Measurements from ENCODE around the gene SREK1IP1. TPM values are rescaled to one million over a fixed set of nuclear protein-coding genes. Genes with fewer than 3 reads are reported as not detected.

Gene SREK1IP1
- total and polyA plus RNA-seq, 8 donors = 2.3 to 43.2 (median 22.6) TPM

DNA sequence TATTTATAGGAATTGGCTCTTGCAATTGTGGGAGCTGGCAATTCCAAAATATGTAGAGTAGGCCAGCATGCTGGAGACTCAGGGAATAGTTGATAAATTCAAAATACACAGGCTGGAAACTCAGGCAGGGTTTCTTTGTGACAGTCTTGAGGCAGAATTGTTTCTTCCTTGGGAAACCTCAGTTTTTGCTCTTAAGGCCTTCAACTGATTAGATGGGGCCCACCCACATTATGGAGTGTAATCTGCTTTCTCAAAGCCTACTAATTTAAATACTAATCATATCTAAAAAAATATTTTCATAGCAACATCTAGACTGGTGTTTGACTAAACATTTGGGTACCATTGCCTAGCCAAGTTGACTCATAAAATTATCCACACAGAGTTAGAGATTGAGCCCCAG lies 27.8 kb upstream of the SREK1IP1 start:
- TF ChIP-seq, protein P1, sequence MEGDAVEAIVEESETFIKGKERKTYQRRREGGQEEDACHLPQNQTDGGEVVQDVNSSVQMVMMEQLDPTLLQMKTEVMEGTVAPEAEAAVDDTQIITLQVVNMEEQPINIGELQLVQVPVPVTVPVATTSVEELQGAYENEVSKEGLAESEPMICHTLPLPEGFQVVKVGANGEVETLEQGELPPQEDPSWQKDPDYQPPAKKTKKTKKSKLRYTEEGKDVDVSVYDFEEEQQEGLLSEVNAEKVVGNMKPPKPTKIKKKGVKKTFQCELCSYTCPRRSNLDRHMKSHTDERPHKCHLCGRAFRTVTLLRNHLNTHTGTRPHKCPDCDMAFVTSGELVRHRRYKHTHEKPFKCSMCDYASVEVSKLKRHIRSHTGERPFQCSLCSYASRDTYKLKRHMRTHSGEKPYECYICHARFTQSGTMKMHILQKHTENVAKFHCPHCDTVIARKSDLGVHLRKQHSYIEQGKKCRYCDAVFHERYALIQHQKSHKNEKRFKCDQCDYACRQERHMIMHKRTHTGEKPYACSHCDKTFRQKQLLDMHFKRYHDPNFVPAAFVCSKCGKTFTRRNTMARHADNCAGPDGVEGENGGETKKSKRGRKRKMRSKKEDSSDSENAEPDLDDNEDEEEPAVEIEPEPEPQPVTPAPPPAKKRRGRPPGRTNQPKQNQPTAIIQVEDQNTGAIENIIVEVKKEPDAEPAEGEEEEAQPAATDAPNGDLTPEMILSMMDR (IDR thresholded peaks at IDR 0.05) = no peak
- no peak for TF ChIP-seq POLR2AphosphoS5 (IDR thresholded peaks at IDR 0.05)
- no peak for TF ChIP-seq EP300 (IDR thresholded peaks at IDR 0.05)
- TF ChIP-seq POLR2A (IDR thresholded peaks at IDR 0.05) = no peak
- Histone ChIP-seq H3K27me3 (no peaks in the 10 kb centered on the region), H3K9me3 (no peaks in the 10 kb centered on the region), H3K27ac (no peak overlapping the region), H3K4me1 (peaks cover 5 to 15% (median 7%) of the 10 kb centered on the region in 4 donors), H3K36me3 (peaks cover 0 to 15% (median 3%) of the 10 kb centered on the region in 4 donors), H3K4me3 (no peak overlapping the region)
- no peak for DNase-seq
- intact Hi-C loops (cut with DNase I; ENCODE audit: low total_unique reads) = no loop called here

DNA sequence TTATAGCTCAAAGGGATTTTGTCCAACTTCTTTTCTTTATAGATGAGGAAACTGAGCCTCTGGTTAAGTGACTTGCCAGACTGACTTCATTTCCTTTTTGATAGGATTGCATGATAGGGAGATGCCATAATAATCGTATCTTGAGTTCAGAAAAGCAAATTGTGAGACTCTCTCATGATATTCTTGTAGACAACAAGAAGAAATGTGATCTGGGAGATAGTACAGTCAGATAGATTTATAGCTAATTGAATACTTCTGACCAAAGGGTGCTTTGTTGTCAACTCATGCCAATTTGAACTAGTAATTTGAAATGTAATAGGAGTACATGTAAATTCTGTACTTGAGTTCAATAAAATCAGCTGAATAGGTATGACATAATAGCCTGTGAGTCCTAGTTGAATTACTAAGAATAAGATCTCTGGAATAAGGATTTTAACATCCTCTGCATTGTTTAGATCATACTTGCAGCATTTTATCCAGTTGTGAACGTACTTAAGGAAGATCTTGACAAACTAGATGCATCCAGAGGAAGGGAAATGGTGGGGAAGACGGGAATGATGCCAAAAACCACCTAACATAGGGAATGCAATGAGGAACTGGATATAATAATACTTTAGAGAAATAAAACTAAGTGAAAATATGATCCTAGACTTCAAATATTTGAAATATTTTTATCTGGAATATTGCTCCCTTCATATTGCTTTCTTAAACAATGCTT lies 25.7 kb upstream of the SREK1IP1 start:
- Histone ChIP-seq H3K4me1 (peaks cover 5 to 15% (median 7%) of the 10 kb centered on the region in 4 donors), H3K9me3 (no peaks in the 10 kb centered on the region), H3K27ac (no peak overlapping the region), H3K4me3 (no peak overlapping the region), H3K27me3 (no peaks in the 10 kb centered on the region), H3K36me3 (peaks cover 0 to 9% (median 2%) of the 10 kb centered on the region in 4 donors)
- intact Hi-C loops (cut with DNase I; ENCODE audit: low total_unique reads) = no loop called here
- 57 to 72% (median 58%) methylated on average over 3 of the region's 3 CpGs for WGBS, 5 donors
- no peak for DNase-seq
- no peak for TF ChIP-seq EP300 (IDR thresholded peaks at IDR 0.05)

DNA sequence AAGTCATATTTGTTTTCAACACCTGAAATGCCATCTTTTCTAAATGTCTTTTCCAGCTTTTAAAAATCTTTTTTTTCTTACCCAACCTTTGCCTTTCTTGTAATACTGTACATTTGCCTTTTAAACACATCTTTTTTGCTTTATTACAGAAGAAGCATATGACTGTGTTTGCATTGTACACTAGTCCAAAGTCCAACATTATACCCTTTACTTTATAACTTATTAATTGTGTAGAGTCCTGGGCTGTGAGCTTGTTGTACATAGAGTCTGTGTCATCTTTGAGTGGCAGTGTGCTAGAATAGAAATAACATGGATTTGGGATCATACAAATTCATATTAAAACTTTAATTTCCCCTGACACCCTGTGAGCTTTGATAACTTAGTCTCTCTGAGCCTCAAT lies 24.0 kb upstream of the SREK1IP1 start:
- TF ChIP-seq EP300 (IDR thresholded peaks at IDR 0.05) (no peak), POLR2AphosphoS5 (IDR thresholded peaks at IDR 0.05) (no peak), POLR2A (IDR thresholded peaks at IDR 0.05) (no peak)
- TF ChIP-seq, protein P1 (IDR thresholded peaks at IDR 0.05) = no peak
- no peak overlapping the region for H3K4me3 ChIP-seq
- H3K36me3 ChIP-seq = peaks cover 0 to 4% (median 2%) of the 10 kb centered on the region in 4 donors
- no peak overlapping the region for H3K27ac ChIP-seq
- no peaks in the 10 kb centered on the region for H3K9me3 ChIP-seq
- H3K4me1 ChIP-seq = peaks cover 5 to 15% (median 7%) of the 10 kb centered on the region in 4 donors
- no peaks in the 10 kb centered on the region for H3K27me3 ChIP-seq
- peak in 1 of 2 donors; percentile 61 for DNase-seq
- intact Hi-C loops (cut with DNase I; ENCODE audit: low total_unique reads) = no loop called here

DNA sequence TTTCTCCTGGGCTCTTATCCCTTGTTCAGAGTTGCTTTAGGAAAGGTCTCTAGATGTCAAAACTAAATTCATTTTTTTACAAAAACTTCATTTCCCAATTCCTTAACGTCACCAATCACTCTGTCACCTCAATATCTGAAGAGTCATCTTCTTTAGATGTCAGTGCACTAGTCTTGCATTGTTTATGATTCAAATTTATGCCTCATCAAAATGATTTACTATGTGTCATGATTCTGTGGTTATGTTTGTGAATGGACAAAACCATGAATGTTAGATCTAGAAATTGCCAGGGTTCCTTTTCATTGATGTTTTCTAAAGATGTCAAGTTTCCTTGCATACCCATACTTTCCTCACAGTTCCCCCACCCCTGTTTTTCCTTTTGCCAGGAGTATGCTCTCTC lies 21.7 kb upstream of the SREK1IP1 start:
- no peak for DNase-seq
- H3K27me3 ChIP-seq = no peaks in the 10 kb centered on the region
- intact Hi-C loops (cut with DNase I; ENCODE audit: low total_unique reads) = no loop called here
- H3K4me3 ChIP-seq = no peak overlapping the region
- peaks cover 5 to 15% (median 7%) of the 10 kb centered on the region in 4 donors for H3K4me1 ChIP-seq
- H3K36me3 ChIP-seq = peaks cover 10 to 20% (median 12%) of the 10 kb centered on the region in 4 donors
- WGBS, 5 donors = 79 to 98% (median 93%) methylated on average over 1 of the region's 1 CpG
- TF ChIP-seq EP300 (IDR thresholded peaks at IDR 0.05) = no peak
- TF ChIP-seq, protein P1 (IDR thresholded peaks at IDR 0.05) = no peak
- TF ChIP-seq POLR2AphosphoS5 (IDR thresholded peaks at IDR 0.05) = no peak
- TF ChIP-seq POLR2A (IDR thresholded peaks at IDR 0.05) = no peak
- no peak overlapping the region for H3K27ac ChIP-seq
- H3K9me3 ChIP-seq = no peaks in the 10 kb centered on the region

DNA sequence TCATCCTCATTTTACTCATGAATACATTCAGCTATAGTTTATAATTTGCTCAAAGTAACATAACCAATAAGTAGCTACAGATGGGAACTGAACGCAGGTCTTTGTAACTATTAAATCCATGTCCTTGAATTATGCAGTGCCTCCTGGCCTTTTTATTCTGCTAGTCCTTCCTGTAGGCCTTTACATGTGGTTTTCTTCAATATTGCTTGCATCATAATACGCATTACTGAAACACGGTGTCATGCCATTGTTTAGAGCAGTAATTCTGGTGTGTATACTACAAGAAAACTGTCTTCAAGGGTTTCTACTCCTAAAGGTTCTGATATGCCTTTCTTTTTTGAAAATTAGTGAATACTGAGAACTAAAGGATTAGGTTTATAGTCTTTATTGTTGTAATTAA lies 21.0 kb upstream of the SREK1IP1 start:
- no peaks in the 10 kb centered on the region for H3K9me3 ChIP-seq
- no peak overlapping the region for H3K27ac ChIP-seq
- TF ChIP-seq EP300 (IDR thresholded peaks at IDR 0.05) (no peak), POLR2AphosphoS5 (IDR thresholded peaks at IDR 0.05) (no peak), POLR2A (IDR thresholded peaks at IDR 0.05) (no peak)
- TF ChIP-seq, protein P1 (IDR thresholded peaks at IDR 0.05) = no peak
- H3K27me3 ChIP-seq = no peaks in the 10 kb centered on the region
- 86 to 96% (median 92%) methylated on average over 3 of the region's 3 CpGs for WGBS, 5 donors
- H3K36me3 ChIP-seq = peaks cover 10 to 20% (median 12%) of the 10 kb centered on the region in 4 donors
- intact Hi-C loops (cut with DNase I; ENCODE audit: low total_unique reads) = loop anchor here (5.0 kb wide), 1 partner anchor 152 kb away; no protein-coding TSS in a partner anchor
- no peak overlapping the region for H3K4me3 ChIP-seq
- H3K4me1 ChIP-seq = peaks cover 5 to 15% (median 7%) of the 10 kb centered on the region in 4 donors
- no peak for DNase-seq

Data from stomach (tissue), 9 donors.